HG03520 (cell line): Measurements from ENCODE around the gene KIF26B.

Experiments
- ATAC-seq: cut with Tn5 transposase; IDR thresholded peaks from one replicate; pipeline ENCODE4 v1.9.1; 2021; ENCODE audit warnings: mild to moderate bottlenecking, moderate library complexity; ENCODE audit not compliant: unreplicated experiment

KIF26B gene

DNA sequence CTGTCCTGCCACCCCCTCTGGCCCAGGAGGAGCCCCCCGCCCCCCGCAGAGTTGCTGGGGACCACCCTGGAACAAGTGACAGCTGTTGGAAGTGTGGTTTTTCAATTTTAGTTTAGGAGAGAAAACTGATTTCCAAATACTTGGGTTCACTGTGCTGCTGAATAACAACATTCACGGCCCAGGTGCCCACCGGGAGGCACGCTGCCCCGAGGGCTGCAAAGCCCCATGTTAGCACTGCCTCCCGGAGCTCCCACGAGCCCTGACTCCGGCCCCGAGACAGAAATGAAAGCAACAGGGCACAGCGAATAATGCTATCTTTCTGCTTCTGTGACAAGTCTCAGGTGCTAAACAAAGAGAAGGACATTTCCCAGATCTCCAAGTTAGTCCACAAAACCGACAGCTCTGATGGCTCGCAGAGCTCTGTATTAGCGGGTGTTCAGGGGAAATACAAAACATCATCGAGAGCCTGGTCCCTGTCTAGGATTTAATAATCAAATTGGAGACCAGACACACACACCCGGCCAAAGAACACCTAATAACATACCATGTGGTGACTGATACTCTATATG, 451.5 kb downstream of the KIF26B start:
- no peak for ATAC-seq

DNA sequence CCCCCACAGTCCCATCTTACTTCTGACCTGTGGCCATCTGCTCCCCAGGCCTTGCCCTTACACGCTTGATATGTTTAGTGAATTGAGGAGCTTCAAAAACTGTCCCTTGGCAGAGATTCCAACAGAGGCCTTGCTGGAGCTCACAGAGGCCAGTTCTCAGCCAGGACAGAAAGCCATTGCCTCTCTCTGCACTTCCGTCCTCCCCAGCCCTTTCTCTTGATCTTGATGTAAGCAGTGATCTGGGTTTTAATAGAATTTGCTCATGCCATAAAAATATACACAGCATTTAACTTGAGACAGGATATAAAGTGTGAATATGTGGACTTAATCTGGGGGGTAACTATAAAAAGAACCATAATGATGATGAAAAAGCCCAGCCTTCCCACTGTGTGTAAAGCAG, 453.5 kb downstream of the KIF26B start:
- no peak for ATAC-seq

DNA sequence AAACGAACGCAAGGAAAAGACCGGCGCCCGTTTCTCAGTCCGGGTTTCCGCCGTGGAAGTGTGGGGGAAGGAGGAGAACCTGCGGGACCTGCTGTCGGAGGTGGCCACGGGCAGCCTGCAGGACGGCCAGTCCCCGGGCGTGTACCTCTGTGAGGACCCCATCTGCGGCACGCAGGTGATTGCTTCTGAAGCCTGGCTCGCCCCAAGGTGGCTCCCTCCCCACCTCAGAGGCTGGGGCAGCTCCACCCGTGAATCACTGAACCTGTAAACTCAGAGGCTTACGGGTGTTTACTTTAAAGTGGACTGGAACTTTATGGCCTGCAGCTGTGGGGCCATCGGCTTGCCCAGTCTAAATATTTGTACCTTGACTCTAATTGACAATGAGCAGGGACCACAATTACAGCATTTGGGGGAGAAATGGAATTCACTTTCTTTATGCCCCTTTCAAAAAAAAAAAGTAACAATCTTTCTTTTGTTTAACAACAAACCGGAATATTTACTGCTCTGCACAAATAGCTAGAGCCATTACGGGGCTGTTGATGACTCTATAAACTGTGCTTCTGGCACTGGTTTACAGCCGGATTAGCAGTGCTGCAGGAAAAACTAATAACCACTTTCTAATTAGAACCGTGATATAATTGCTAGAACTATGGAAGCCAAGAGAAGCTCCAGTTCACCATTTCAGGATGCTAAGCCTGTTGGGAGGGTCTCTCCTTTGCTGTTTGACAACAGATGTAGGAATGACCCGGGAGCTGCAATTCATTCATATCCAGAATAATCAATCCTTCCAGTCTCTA, 454.8 kb downstream of the KIF26B start:
- ATAC-seq = no peak

DNA sequence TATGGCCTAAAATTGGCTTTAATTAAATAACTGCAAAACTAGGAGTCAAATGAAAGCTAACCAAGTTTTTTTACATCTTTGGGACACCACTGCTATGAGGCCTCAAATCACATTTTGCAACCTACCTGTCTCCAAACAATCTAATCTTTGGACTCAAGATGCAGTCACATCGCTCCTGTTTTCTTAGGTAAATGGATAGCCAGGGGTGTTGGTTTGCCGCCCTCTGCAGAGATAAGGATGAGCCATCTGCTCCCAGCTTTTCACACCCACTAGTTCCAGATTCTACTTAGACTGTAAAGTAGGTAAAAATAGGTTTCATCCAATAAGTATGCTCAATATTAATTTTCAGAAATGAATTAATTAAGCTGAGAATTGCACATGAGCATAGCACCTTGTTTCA, 456.5 kb downstream of the KIF26B start:
- ATAC-seq = no peak

DNA sequence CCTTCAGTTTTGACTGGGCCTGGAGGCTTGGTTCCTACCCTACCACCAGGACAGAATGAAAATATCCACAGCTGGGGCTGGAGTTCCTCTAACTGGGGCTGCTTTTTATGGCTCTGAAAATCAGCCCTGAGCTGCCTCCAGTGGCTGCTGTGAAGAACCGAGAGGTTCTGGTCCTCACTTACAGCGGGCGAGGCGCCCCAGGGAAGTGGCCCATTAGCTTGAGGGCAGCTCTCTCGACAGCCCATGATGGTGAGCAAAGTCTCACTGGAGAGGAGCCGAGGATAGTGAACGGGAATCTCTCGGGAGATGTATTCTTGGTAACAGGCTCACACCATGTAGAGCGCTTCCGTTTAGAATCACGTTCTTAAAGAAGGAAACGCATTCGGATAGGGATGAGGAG, 459.7 kb downstream of the KIF26B start:
- ATAC-seq = no peak

DNA sequence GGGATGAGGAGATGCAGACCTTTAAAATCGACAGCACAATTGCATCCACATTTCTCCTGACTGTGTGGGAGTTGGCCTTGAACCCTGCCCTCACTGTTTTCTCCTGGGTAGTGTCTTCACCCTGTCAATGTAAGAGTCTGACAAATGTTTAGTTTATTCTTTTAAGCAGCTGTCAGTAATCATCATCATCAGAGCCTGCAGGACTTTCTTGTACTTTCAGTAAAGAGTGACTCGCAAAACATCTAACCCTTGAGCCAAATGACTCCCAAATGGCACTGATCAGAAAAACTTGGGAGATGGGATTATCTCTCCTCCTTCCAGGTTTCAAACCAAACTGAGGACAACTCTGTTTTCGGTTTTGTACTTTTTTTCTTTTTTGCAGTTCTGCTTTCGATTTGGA, 460.2 kb downstream of the KIF26B start:
- ATAC-seq = no peak

DNA sequence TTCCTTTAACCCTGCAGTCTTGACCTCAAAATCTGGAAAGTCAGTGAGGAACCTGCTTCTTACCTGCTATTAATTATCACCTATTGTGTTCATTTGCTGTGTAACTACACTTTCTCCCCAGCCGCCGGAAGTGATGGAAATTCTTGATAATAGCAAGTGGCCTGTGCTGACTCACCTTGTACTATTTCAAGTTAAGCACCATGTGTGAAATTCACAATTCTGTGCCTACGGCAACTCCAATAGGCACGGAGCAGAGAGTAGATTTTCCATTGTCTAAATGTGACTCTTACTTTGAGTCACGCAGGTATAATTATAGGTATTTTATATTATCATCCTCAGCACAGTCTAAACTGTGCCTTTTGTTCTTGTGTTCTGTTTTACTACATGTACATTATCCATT, 466.8 kb downstream of the KIF26B start:
- ATAC-seq = no peak

DNA sequence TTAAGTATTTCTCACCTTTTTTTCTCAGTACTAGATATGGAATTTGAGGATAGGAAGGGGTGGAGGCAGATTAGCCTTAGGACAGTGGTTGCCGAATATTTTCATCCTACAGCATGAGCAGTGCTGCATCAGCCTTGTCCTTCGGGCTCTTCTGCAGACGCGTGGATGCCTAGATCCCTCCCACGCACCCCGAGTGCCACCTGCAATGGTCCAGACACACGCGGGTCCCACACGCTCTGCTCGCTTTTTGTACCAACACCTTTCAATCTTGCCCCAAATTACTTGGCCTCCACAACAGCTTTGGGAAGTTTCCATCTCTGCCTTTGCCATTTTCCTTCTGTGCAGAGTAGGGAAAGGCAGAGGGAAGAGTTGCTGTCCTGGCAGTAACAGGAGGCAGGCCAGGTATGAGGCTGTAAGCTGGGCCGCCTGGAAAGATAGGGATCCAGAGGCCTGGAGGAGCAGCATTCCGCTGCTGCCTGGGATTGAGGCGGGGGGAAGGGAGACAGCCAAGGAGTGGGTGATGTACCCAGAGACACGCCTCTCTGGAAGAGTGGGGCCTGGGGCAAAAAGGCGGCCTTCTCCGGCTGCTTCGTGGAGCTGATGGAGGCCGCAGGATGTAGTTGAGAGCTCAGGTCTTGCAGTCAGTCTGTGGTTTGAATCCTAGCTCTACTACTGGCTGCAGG, 467.7 kb downstream of the KIF26B start:
- ATAC-seq = no peak

DNA sequence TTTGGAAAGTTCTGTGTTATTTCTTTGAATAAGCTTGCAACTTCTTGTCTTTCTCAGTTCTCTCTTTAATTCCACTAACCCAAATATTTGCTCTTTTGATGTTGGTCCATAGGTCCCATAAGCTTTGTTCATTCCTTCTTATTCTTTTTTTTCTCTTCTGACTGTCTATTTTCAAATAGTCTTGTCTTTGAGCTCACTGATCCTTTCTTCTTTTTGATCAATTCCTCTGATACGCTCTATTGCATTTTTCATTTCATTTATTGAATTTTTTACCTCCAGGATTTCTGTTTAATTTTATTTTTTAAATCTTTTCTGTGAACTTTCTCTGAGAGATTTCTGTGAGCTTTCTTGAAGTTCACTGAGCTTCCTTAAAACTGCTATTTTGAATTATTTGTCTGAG, 486.6 kb downstream of the KIF26B start:
- ATAC-seq = no peak

DNA sequence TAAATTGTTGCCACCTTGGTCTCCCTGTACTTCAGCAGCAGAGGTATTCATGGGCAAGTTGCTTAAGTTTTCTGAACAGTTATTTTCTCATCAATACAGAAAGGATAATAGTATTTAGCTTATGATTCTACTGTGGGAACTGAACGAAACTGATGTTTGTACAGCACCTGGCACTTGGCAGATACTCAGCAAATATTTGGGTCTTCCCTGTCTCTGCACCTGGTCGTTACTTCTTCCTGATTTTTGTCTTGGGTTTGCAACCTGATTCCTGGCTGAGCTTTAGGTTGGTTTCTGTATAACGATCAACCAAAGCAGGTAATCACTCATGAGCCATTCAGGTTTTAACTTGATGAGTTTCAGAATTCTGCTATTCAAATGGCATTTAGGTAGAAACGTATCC, 490.6 kb downstream of the KIF26B start:
- no peak for ATAC-seq

DNA sequence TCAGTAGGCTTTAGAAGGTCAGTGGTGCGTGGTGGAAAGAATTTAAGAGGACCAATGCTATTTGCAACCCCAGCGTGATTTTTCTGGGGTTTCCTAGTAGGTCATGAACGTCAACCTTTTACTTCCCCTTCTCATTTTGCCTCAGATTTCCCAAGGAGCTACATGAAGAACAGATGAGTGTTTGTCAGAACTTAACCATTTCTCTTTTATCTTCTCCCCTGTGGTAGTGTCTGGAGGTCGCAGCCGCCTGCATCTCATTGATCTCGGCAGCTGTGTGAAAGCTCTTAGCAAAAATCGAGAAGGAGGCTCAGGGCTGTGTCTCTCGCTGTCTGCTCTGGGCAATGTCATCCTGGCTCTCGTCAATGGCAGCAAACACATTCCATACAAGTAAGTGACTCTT, 491.1 kb downstream of the KIF26B start:
- ATAC-seq = no peak

DNA sequence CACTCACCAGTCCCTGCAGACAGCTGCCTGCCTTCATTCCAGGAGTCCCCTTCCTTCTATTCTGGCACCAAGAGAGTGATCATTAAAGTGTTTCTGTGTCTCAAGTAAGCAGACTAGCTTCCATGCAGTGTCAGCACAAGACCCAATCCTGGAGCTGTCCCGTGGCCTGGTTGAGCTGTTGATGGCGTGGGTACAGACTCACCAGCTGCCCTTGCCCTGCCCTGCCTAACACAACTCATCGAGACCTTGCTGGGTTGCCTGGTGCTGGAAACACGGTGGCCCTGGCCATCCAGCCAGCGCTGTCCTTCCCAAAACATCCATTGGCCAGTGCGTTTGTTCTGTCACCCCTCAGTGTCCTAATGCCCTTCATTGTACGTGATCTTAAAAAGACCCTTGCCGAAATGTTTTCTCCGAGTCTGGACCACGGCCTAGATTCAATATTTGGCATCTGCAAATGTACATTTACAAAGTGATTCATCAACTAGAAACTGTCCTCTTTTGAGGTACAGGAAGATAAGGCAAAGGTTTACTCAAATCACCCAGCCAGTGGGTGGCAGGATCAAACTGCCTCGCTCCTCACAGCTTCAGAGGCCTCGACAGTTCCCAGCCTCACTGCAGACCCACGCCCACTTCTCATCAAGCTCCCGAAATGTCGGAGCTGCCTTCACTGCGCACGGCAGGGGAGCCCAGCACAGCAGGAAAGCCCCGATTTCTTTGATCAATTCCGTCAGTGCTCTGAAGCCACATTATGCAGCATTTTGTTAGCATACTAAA, 494.2 kb downstream of the KIF26B start:
- ATAC-seq = no peak

DNA sequence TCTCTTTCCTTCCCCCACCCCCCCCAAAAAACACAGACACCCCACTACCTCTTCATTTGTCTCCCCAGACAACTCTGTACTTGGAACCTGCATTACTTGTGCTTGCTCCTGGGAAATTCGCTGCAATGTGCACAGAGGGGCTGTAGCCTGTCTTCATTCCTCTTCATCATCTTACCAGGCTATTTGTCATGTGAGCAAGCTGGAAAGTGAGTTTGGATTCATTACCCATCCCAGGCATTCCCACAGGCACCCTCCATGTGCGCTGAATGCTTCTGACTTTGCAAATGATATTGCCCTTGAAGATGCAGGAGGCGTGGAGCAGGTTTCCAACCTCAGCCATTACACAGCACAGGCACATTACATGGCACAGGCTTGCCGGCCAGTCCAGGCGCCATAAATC, 494.9 kb downstream of the KIF26B start:
- ATAC-seq = no peak

DNA sequence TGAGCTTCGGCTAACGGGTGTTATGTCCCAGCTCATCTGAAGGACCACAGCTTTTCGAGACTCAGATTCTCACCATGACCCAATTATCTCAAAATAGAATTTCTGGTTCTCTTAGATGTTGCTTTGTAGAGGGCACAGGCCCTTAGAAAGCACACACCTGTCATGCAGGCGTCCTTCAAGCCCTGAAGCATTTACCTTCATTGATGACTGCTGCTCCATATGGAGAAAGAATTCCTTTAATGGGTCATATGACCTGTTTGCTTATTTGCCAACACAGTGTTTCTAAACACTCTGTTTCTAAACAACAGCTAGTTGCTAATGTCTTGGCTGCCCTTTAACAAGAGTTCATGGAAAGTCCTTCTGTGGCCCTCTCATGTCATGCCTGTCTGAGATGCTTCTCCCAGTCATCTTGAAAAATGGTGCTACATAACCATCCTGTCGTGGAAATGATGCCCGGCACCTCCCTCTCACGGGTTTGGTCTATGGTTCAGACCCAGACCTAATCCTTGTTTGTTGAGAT, 495.7 kb downstream of the KIF26B start:
- ATAC-seq = no peak

DNA sequence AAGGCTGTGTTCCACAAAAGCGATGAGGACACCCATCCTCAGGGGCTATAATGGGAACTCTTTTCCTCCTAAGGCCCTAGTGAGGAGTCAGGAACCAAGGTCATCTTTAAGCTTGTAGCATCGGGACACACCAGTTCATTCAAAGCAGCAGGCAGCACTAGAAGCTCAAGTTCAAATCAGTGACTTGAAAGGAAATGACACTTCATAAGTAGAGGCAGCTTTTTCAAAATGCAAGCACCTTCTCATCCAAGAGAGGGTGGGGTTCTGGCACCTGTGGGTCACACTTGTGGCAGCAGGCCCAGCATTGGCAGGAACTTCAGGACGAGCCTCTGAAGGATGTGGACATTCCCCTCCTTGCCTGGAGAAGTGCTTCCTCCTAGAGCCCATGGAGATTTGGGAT, 496.3 kb downstream of the KIF26B start:
- ATAC-seq = no peak

DNA sequence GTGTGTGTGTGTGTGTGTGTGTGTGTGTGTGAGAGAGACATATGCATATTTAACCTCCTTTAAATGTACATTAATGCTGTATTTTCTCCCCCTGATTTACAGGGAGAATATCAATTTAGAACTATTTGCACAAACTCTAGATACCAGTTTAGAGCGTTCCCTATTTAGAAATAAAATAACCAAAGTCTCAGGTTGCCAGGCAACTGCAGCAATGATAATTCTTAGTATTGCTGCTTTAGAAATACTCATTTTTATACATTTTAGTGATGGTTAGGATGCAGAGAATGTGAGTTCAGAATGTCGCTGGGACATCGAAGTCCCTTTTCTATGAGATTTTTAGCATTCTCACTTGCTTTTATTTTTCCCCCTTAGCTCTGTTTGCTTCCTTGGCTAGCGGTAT, 497.3 kb downstream of the KIF26B start:
- no peak for ATAC-seq

DNA sequence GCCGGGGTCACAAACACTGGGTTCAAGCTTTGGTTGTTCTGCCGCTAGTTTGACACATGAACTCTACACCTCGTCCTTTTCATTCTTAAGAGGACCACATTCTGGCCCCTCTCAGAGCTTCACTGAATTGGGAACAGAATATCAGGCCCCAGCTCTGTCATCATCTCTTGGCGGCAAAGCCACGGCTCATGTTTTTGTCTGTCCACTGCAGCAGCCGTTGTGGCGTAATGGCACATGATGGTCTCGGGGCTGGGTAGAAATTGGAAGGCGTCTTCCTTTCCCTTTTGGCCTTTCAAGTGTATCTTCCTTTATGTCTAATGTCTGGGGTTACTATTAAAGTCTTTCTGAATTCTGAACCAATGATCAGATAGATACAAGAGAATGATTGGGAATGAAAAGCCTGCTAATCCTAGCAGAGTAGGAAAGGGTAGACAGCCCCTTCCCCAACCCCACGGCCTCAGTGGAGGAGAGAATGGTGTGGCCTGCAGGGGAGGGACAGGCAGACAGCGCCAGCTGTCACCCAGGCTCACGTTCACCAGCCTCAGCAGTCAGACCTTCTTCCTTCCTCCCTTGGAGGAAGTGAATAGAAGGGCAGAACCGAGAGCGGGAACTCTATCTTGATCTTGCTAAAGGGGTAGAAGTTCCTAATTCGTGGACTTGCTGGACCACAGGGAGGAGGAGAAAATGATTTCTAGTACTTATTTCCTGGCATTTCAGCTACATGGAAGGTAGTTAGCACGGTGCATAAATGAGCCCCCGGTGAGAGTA, 498.1 kb downstream of the KIF26B start:
- no peak for ATAC-seq

DNA sequence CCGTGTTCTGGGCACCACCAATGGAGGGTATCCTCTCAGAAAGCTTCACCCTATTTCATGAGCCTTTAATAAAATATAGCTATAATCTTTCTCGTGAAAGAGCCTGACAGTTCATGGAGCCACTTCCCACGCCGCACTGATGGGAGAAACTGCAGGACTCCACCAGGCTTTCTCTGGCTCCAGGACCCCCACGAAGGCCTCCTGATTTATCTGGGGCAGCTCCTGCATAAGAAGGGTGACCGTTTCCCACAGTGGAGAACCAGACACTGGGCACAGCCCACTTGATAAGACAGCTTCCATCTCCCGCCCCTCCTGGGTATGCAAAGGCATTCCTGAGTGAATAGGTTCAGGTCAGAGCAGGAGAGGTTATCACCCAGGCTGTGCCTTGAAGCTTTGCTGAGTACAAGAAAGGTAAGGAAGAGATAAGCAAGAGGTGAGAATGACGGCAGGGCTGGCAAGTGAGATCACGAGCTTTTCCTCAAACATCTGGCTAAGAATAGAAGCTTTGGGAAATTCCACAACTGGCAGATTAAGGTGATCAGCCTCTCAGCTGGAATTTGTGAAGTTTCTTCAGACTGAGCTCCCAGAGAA, 499.8 kb downstream of the KIF26B start:
- no peak for ATAC-seq

DNA sequence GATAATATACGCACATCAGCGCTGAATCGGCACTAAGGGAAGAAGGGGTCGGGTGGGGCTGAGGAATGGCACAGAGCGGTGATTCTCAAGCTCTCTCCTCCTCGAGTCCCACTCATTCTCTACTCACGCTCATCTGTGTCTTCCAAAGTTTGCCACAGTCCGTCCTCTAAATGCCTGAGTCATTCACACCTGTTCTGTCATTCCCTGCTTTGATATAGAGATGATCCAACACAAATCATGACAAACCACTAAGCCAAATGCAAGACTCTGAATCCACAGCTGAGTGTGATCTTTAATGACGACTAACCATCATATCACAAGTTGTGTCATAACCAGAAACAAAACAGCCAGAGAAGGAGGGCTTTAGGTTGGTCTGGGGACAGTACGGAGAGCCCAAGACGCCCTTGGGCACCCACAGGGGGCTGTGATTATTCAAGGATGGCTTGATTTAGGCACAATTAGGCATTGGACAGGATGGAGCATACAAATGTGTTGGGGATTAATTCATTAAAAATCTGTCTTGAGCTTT, 501.5 kb downstream of the KIF26B start:
- ATAC-seq = no peak

DNA sequence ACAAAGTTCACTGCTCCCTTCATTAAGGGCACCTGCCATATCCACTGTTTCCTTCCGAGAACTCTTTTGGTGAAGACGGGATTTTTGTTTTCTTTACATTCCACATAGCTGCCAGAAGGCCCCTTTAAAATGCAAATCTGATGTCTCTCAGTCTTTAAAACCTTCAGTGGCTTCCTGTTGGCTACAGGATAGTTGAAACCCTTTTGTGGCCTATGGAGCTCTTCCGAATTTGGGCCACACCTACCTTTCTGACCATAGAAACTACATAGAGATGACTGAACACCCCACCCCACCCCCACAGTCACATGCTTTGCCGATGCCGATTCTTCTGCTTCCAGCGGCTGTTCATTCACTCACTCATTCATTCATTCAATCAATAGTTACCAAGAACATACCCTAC, 502.6 kb downstream of the KIF26B start:
- ATAC-seq = no peak
